Endodermal cell (in vitro differentiated cells): ENCODE results near the gene TNNI3K. TPM values are rescaled to one million over a fixed set of nuclear protein-coding genes. Genes with fewer than 3 reads are reported as not detected.

Experiments
- DNase-seq: peaks from one replicate; pipeline ENCODE4 v3.0.0-alpha.2; 2017
- H3K27ac ChIP-seq: 2 replicates; pipeline ENCODE4 v1.5.1; 2013; ENCODE audit warnings: mild to moderate bottlenecking, low read depth, low read length, moderate library complexity
- H3K27me3 ChIP-seq: 2 replicates; pipeline ENCODE4 v1.6.1; 2013; ENCODE audit warnings: mild to moderate bottlenecking, low read length, moderate library complexity; ENCODE audit not compliant: insufficient read depth, control insufficient read depth, poor library complexity, severe bottlenecking
- H3K36me3 ChIP-seq: 2 replicates; pipeline ENCODE4 v1.7.0; 2013; ENCODE audit warnings: mild to moderate bottlenecking, low read length, moderate library complexity; ENCODE audit not compliant: control insufficient read depth, insufficient read depth
- H3K4me1 ChIP-seq: one replicate; pipeline ENCODE4 v1.7.0; 2013; ENCODE audit warnings: low read length; ENCODE audit not compliant: control insufficient read depth, insufficient read depth
- H3K4me3 ChIP-seq: 2 replicates; pipeline ENCODE4 v1.5.1; 2013; ENCODE audit warnings: mild to moderate bottlenecking, low read length, moderate library complexity
- H3K9ac ChIP-seq: 2 replicates; pipeline ENCODE4 v1.6.1; 2013; ENCODE audit warnings: mild to moderate bottlenecking, low read length, moderate library complexity; ENCODE audit not compliant: poor library complexity, severe bottlenecking; ENCODE audit errors: extremely low read depth
- H3K9me3 ChIP-seq: 2 replicates; pipeline ENCODE4 v1.6.1; 2013; ENCODE audit warnings: mild to moderate bottlenecking, low read length, moderate library complexity; ENCODE audit not compliant: control insufficient read depth
- H3K27ac Mint-ChIP-seq: 2 replicates; pipeline ENCODE4 v1.8.0; 2020; ENCODE audit warnings: mixed read lengths
- H3K27me3 Mint-ChIP-seq: 2 replicates; pipeline ENCODE4 v1.8.0; 2021; ENCODE audit warnings: mild to moderate bottlenecking, mixed read lengths; ENCODE audit not compliant: insufficient read depth
- H3K36me3 Mint-ChIP-seq: 2 replicates; pipeline ENCODE4 v1.8.0; 2020; ENCODE audit warnings: low read depth, mixed read lengths
- H3K4me1 Mint-ChIP-seq: 2 replicates; pipeline ENCODE4 v1.8.0; 2020; ENCODE audit warnings: mixed read lengths
- H3K4me3 Mint-ChIP-seq: 2 replicates; pipeline ENCODE4 v1.8.0; 2020; ENCODE audit warnings: mild to moderate bottlenecking, moderate library complexity, mixed read lengths
- H3K9me3 Mint-ChIP-seq: 2 replicates; pipeline ENCODE4 v1.8.0; 2020; ENCODE audit warnings: mild to moderate bottlenecking, mixed read lengths
- WGBS, 2 experiments: methylation state at CpG; one replicate each; pipeline versions ENCODE4 v1.1.5 to v1.1.7; 2013; ENCODE audit warnings: missing lambda C conversion rate in 2 of 2, mixed read lengths in 1 of 2; ENCODE audit not compliant: insufficient coverage in 1 of 2, insufficient read length in 1 of 2; 5-methylcytosine and 5-hydroxymethylcytosine counted together
- total RNA-seq, 2 donors: library from RNA; stranded (reverse); fragmentation: NEBNext Ultra II Directional in 1 of 2; extraction: Animal tissue kit (Norgen Biotek cat#: 25700) in 1 of 2; gene quantifications; 2 replicates in 1 of 2; 3 replicates in 1 of 2; pipeline ENCODE4 v1.2.1, GENCODE V29; 2021
- TF ChIP-seq, protein P1 (sequence below): fragments of 200-600 bp; sonication (generic); conservative IDR thresholded peaks from 2 replicates; pipeline ENCODE4 v1.5.0; 2021; ENCODE audit warnings: antibody characterized with exemption, mild to moderate bottlenecking

TNNI3K gene
- total RNA-seq, 2 donors from 2014 or later = 1.1 TPM; not detected in 1

DNA sequence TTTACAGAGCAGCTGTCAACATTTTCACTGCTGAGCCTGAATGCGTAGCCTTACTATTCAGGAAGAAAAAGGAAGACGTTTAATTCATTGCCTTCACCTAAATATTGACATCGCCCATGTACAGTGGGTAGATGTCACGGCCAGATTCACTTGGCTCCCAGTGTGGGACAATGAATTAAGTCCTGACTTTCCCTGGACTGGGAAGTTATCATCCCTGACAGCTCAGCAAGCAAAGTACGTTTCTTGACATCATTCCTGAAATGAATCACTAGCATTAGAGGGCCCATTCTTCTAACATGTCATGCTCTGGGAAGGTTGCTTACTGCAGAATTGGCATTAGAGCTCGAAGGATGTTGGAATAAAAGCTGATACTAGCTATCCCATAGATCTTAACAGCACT lies 239.4 kb downstream of the TNNI3K start:
- Mint-ChIP-seq H3K27ac (no peak overlapping the region), H3K4me1 (no peaks in the 10 kb centered on the region), H3K27me3 (no peaks in the 10 kb centered on the region), H3K9me3 (no peaks in the 10 kb centered on the region), H3K4me3 (no peak overlapping the region), H3K36me3 (no peaks in the 10 kb centered on the region)
- H3K27ac ChIP-seq = no peak overlapping the region
- TF ChIP-seq, protein P1, sequence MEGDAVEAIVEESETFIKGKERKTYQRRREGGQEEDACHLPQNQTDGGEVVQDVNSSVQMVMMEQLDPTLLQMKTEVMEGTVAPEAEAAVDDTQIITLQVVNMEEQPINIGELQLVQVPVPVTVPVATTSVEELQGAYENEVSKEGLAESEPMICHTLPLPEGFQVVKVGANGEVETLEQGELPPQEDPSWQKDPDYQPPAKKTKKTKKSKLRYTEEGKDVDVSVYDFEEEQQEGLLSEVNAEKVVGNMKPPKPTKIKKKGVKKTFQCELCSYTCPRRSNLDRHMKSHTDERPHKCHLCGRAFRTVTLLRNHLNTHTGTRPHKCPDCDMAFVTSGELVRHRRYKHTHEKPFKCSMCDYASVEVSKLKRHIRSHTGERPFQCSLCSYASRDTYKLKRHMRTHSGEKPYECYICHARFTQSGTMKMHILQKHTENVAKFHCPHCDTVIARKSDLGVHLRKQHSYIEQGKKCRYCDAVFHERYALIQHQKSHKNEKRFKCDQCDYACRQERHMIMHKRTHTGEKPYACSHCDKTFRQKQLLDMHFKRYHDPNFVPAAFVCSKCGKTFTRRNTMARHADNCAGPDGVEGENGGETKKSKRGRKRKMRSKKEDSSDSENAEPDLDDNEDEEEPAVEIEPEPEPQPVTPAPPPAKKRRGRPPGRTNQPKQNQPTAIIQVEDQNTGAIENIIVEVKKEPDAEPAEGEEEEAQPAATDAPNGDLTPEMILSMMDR = no peak
- no peak for DNase-seq
- no peaks in the 10 kb centered on the region for H3K4me1 ChIP-seq
- H3K9ac ChIP-seq = no peak overlapping the region
- H3K4me3 ChIP-seq = no peak overlapping the region
- WGBS, 2 experiments = 87 to 92% methylated on average over 5 to 6 of the region's 6 CpGs
- H3K36me3 ChIP-seq = no peaks in the 10 kb centered on the region
- no peaks in the 10 kb centered on the region for H3K9me3 ChIP-seq
- no peaks in the 10 kb centered on the region for H3K27me3 ChIP-seq

DNA sequence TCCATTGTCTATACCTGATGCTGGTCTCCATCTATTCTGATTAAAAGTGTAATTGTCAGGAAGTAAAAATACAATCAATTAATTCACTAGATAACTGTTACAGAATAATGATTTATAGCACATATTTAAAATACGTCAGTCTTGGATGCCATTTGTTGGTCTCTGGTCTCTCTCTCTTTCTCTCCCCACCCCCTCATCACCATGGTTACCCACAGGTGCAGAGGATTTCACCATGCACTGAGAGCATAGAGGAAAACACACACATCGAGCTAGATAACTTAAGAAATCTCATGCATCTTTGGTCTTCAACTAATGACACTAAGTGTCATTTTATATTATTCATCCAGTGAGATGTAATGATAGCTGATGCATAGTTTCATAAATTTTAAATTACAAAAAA lies 243.8 kb downstream of the TNNI3K start:
- H3K27ac Mint-ChIP-seq = no peak overlapping the region
- H3K9me3 Mint-ChIP-seq = no peaks in the 10 kb centered on the region
- peaks cover 5% of the 10 kb centered on the region for H3K27me3 Mint-ChIP-seq
- no peak for DNase-seq
- H3K9ac ChIP-seq = no peak overlapping the region
- H3K27ac ChIP-seq = no peak overlapping the region
- WGBS, 2 experiments = 88% methylated on average over 2 of the region's 2 CpGs; no CpG with 5 or more reads in 1 of the 2 experiments
- no peaks in the 10 kb centered on the region for H3K9me3 ChIP-seq
- H3K4me1 ChIP-seq = peaks cover 2% of the 10 kb centered on the region
- H3K4me3 Mint-ChIP-seq = no peak overlapping the region
- no peak overlapping the region for H3K4me3 ChIP-seq
- peaks cover 14% of the 10 kb centered on the region for H3K4me1 Mint-ChIP-seq
- TF ChIP-seq, protein P1 = no peak
- no peaks in the 10 kb centered on the region for H3K27me3 ChIP-seq
- no peaks in the 10 kb centered on the region for H3K36me3 Mint-ChIP-seq
- no peaks in the 10 kb centered on the region for H3K36me3 ChIP-seq

DNA sequence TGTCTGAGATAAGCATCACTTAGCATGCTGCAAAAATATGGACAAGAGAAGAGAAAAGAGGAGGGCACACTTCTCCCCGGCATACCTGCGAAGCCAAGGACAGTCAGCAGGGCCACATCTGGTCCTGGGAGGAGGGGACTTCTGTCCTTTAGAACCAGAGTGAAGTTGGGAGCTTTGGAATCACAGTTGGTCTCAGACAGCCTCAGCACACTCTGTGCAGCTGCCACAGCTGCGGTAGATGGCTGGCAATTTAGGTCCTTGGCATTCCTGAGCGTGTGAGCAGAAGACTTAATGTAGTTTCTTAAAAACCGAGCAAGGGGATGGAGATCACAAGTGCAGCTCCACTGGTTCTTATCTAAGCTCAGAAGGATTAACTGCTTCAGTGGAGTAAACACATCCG lies 244.9 kb downstream of the TNNI3K start:
- Mint-ChIP-seq H3K4me1 (peaks cover 17% of the 10 kb centered on the region), H3K36me3 (no peaks in the 10 kb centered on the region), H3K4me3 (no peak overlapping the region), H3K27ac (no peak overlapping the region), H3K9me3 (no peaks in the 10 kb centered on the region), H3K27me3 (peaks cover 5% of the 10 kb centered on the region)
- TF ChIP-seq, protein P1 = no peak
- no peaks in the 10 kb centered on the region for H3K36me3 ChIP-seq
- H3K4me3 ChIP-seq = no peak overlapping the region
- 88 to 95% methylated on average over 4 to 6 of the region's 6 CpGs for WGBS, 2 experiments
- H3K27me3 ChIP-seq = no peaks in the 10 kb centered on the region
- no peaks in the 10 kb centered on the region for H3K9me3 ChIP-seq
- peaks cover 2% of the 10 kb centered on the region for H3K4me1 ChIP-seq
- H3K27ac ChIP-seq = no peak overlapping the region
- H3K9ac ChIP-seq = no peak overlapping the region
- no peak for DNase-seq
